Muscle of leg (tissue), 11 donors: Measurements from ENCODE around the gene TBXAS1. TPM values are rescaled to one million over a fixed set of nuclear protein-coding genes. Genes with fewer than 3 reads are reported as not detected.

ENCODE experiments used
- DNase-seq: peaks from one replicate; pipeline ENCODE4 v3.0.0; 2013
- H3K27ac ChIP-seq: one replicate; pipeline ENCODE4 v1.5.1; 2013; ENCODE audit warnings: mild to moderate bottlenecking, low read length, control low read depth
- H3K27me3 ChIP-seq: one replicate; pipeline ENCODE4 v1.6.1; 2013; ENCODE audit warnings: low read length; ENCODE audit not compliant: control insufficient read depth, insufficient read depth
- H3K36me3 ChIP-seq: one replicate; pipeline ENCODE4 v1.6.1; 2013; ENCODE audit warnings: low read length; ENCODE audit not compliant: control insufficient read depth, insufficient read depth
- H3K4me1 ChIP-seq: one replicate; pipeline ENCODE4 v1.6.1; 2013; ENCODE audit warnings: low read length; ENCODE audit not compliant: control insufficient read depth, insufficient read depth
- H3K4me3 ChIP-seq: one replicate; pipeline ENCODE4 v1.5.1; 2013; ENCODE audit warnings: low read length, control low read depth
- H3K9me3 ChIP-seq: replicated peaks from 2 replicates; pipeline ENCODE4 v1.6.1; 2013; ENCODE audit warnings: low read depth, low read length; ENCODE audit not compliant: control insufficient read depth
- WGBS: methylation state at CpG from one replicate; pipeline ENCODE4 v1.1.5; 2013; ENCODE audit warnings: missing lambda C conversion rate; ENCODE audit not compliant: insufficient coverage; 5-methylcytosine and 5-hydroxymethylcytosine counted together
- polyA plus RNA-seq, 8 donors: library from polyadenylated mRNA; unstranded; fragments of 120-200 nt; gene quantifications; one replicate each; pipeline versions ENCODE4 v1.2.1 to v1.2.3, GENCODE V29; 2013; ENCODE audit warnings: inconsistent platforms in 1 of 8, low replicate concordance in 1 of 8; ENCODE audit not compliant: insufficient read length in 8 of 8, insufficient read depth in 1 of 8
- total RNA-seq: library from RNA; stranded (reverse); fragments of 120-200 nt; gene quantifications from one replicate; pipeline ENCODE4 v1.2.4, GENCODE V29; 2013

The TBXAS1 gene
- total and polyA plus RNA-seq, 9 donors = 2.6 to 4.5 (median 3.4) TPM

- no peak for DNase-seq
- Histone ChIP-seq H3K36me3 (no peaks in the 10 kb centered on the region), H3K4me3 (no peak overlapping the region), H3K27ac (no peak overlapping the region), H3K4me1 (no peaks in the 10 kb centered on the region), H3K9me3 (no peaks in the 10 kb centered on the region), H3K27me3 (peaks cover 3% of the 10 kb centered on the region)
These were observed 139.9 kb downstream of the TBXAS1 start for GRCh38 chr7:139968931-139969330.

- Histone ChIP-seq H3K27me3 (peaks cover 3% of the 10 kb centered on the region), H3K36me3 (no peaks in the 10 kb centered on the region), H3K9me3 (no peaks in the 10 kb centered on the region), H3K4me1 (no peaks in the 10 kb centered on the region), H3K27ac (no peak overlapping the region), H3K4me3 (no peak overlapping the region)
- no peak for DNase-seq
These were observed 143.0 kb downstream of the TBXAS1 start for GRCh38 chr7:139972029-139972428.

GRCh38 chr7:139973101-139974050 lies 144.3 kb downstream of the TBXAS1 start:
- H3K4me1 ChIP-seq = no peaks in the 10 kb centered on the region
- WGBS = 20% methylated on average over 1 of the region's 11 CpGs
- H3K9me3 ChIP-seq = no peaks in the 10 kb centered on the region
- H3K27me3 ChIP-seq = peaks cover 3% of the 10 kb centered on the region
- no peak for DNase-seq
- H3K4me3 ChIP-seq = no peak overlapping the region
- no peaks in the 10 kb centered on the region for H3K36me3 ChIP-seq
- no peak overlapping the region for H3K27ac ChIP-seq

GRCh38 chr7:139974179-139974811 lies 145.2 kb downstream of the TBXAS1 start:
- no peak overlapping the region for H3K27ac ChIP-seq
- no peak overlapping the region for H3K4me3 ChIP-seq
- DNase-seq = no peak
- no peaks in the 10 kb centered on the region for H3K4me1 ChIP-seq
- H3K9me3 ChIP-seq = no peaks in the 10 kb centered on the region
- H3K27me3 ChIP-seq = peaks cover 3% of the 10 kb centered on the region
- 82% methylated on average over 2 of the region's 13 CpGs for WGBS
- no peaks in the 10 kb centered on the region for H3K36me3 ChIP-seq

GRCh38 chr7:139976055-139976837 lies 147.2 kb downstream of the TBXAS1 start:
- Histone ChIP-seq H3K4me1 (no peaks in the 10 kb centered on the region), H3K27me3 (peaks cover 3% of the 10 kb centered on the region), H3K36me3 (no peaks in the 10 kb centered on the region), H3K9me3 (no peaks in the 10 kb centered on the region), H3K4me3 (no peak overlapping the region), H3K27ac (no peak overlapping the region)
- DNase-seq = no peak
- 53% methylated on average over 6 of the region's 11 CpGs for WGBS

- H3K27me3 ChIP-seq = peaks cover 3% of the 10 kb centered on the region
- H3K36me3 ChIP-seq = no peaks in the 10 kb centered on the region
- H3K4me1 ChIP-seq = no peaks in the 10 kb centered on the region
- no peaks in the 10 kb centered on the region for H3K9me3 ChIP-seq
- no peak overlapping the region for H3K27ac ChIP-seq
- 88% methylated on average over 3 of the region's 17 CpGs for WGBS
- no peak for DNase-seq
- H3K4me3 ChIP-seq = no peak overlapping the region
These were observed 148.0 kb downstream of the TBXAS1 start for GRCh38 chr7:139976838-139977656.

GRCh38 chr7:139981511-139981895 lies 152.4 kb downstream of the TBXAS1 start:
- WGBS = 85% methylated on average over 4 of the region's 5 CpGs
- Histone ChIP-seq H3K27ac (no peak overlapping the region), H3K9me3 (no peaks in the 10 kb centered on the region), H3K4me1 (no peaks in the 10 kb centered on the region), H3K27me3 (no peaks in the 10 kb centered on the region), H3K36me3 (no peaks in the 10 kb centered on the region), H3K4me3 (no peak overlapping the region)
- no peak for DNase-seq

GRCh38 chr7:139982927-139983920 lies 154.2 kb downstream of the TBXAS1 start:
- Histone ChIP-seq H3K27ac (no peak overlapping the region), H3K36me3 (no peaks in the 10 kb centered on the region), H3K9me3 (no peaks in the 10 kb centered on the region), H3K4me3 (no peak overlapping the region), H3K27me3 (no peaks in the 10 kb centered on the region), H3K4me1 (no peaks in the 10 kb centered on the region)
- 75% methylated on average over 6 of the region's 9 CpGs for WGBS
- no peak for DNase-seq
